Fibroblast of villous mesenchyme (primary cell): ENCODE measurements around the gene BTBD16. TPM values are rescaled to one million over a fixed set of nuclear protein-coding genes. Genes with fewer than 3 reads are reported as not detected.

Experiments used
- small RNA-seq: library from RNA; depleted of rRNA; stranded (forward); fragments of <200 nt; gene quantifications from one replicate; pipeline ENCODE3, GENCODE V24; 2012
- total RNA-seq: library from RNA; depleted of rRNA; stranded (reverse); fragments of >200 nt; gene quantifications from 2 replicates; pipeline ENCODE4 v1.2.3, GENCODE V29; 2012

The BTBD16 gene
- total RNA-seq, 1 donor: not detected

Small RNAs within 50 kb of the gene (small RNA-seq; reads per million reads assigned to genes)
- not detected for gene RNU6-728P

Other genes with a start within 250 kb of the BTBD16 start
- 13.9 and 15.5 TPM in 2 replicates for gene PLEKHA1, start 103.4 kb downstream of the BTBD16 start, total RNA-seq
- gene ARMS2, start 183.4 kb downstream of the BTBD16 start, total RNA-seq: not detected in 2 replicates
- gene HTRA1, start 190.3 kb downstream of the BTBD16 start, total RNA-seq: 88.9 and 160 TPM in 2 replicates